ENCODE measurements around the gene CPXM2. TPM values are rescaled to one million over a fixed set of nuclear protein-coding genes. Genes with fewer than 3 reads are reported as not detected.

CPXM2 gene
- total RNA-seq, 1 donor, result not detected

DNA sequence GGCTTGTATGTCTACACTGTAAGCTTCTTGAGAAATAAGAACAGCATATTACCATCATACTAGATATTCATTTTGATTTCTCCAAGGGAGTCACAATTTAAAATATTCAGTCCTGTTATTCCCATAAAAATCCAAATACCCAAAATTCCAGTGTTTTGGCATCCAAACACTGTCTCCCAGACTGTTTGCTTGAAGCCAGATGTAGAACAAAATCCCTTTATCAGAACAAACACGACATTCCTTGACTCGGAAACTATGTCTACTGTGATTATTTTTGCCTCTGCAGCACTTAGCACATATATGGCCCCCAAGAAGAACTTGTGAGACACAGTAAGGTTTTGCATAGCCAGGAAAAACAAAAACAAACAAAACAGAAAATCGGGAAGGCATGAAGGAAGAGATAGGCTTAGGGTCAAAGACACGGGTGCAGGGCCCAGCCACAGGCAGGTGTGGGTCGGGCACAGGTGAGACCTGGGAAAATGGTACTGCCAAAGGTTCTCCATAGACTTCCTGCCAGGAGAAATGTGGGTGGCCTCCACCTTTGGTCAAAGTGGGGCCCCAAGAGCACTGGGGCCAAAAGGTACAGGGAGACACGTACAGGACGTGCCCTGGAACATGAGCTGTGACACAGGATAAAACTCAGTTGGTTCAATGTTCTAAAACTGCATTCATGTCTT lies 36.5 kb downstream of the CPXM2 start:
- H3K4me3 ChIP-seq (ENCODE audit: low read depth, low read length), result no peak overlapping the region
- TF ChIP-seq CTCF (IDR thresholded peaks at IDR 0.05; ENCODE audit: insufficient read depth, low read depth, low read length), result no peak
- no peak for DNase-seq (ENCODE audit: low read depth)

DNA sequence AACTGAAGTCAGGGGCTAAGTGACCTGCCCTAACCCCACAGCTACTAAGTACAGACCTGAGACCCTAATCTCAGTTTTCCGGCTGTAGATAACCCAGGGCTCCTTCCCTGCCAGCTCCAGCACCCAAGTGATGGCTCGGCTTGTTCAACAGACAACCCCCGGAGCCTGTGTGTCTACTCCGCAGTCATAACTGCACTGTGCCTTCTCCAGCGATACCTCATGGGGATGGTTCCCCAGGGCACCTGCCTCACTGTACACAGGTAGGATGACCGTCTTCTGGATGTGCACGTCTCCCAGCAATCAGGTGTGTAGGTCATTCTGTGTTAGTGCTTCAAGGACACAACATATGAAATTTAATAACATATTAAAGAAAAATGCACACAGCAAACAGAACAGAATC lies 37.1 kb downstream of the CPXM2 start:
- no peak for TF ChIP-seq CTCF (IDR thresholded peaks at IDR 0.05; ENCODE audit: insufficient read depth, low read depth, low read length)
- no peak for DNase-seq (ENCODE audit: low read depth)
- no peak overlapping the region for H3K4me3 ChIP-seq (ENCODE audit: low read depth, low read length)

DNA sequence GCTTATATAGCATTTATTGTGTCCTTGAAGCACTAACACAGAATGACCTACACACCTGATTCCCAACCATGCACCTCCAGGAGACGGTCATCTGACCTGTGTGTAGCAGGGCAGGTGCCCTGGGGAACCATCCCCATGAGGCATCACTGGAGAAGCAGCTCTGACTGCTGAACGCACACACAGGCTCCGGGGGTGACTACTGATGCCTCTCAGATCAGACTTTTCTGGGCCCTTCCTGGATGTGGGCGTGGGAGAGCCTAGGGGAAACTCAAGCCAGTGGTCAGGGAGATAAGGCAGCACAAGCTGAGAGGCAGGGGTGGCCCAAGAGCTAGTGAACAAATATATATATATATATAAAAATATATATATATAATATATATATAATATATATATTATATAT lies 37.6 kb downstream of the CPXM2 start:
- H3K4me3 ChIP-seq (ENCODE audit: low read depth, low read length), result no peak overlapping the region

GRCh38 chr10:123852411-123852951 lies 39.1 kb downstream of the CPXM2 start:
- TF ChIP-seq CTCF (IDR thresholded peaks at IDR 0.05; ENCODE audit: insufficient read depth, low read depth, low read length), result no peak
- no peak for DNase-seq (ENCODE audit: low read depth)
- H3K4me3 ChIP-seq (ENCODE audit: low read depth, low read length), result no peak overlapping the region

More for the DNA sequence above, 37.6 kb downstream of the CPXM2 start:
- TF ChIP-seq CTCF (IDR thresholded peaks at IDR 0.05; ENCODE audit: insufficient read depth, low read depth, low read length), result no peak
- no peak for DNase-seq (ENCODE audit: low read depth)

DNA sequence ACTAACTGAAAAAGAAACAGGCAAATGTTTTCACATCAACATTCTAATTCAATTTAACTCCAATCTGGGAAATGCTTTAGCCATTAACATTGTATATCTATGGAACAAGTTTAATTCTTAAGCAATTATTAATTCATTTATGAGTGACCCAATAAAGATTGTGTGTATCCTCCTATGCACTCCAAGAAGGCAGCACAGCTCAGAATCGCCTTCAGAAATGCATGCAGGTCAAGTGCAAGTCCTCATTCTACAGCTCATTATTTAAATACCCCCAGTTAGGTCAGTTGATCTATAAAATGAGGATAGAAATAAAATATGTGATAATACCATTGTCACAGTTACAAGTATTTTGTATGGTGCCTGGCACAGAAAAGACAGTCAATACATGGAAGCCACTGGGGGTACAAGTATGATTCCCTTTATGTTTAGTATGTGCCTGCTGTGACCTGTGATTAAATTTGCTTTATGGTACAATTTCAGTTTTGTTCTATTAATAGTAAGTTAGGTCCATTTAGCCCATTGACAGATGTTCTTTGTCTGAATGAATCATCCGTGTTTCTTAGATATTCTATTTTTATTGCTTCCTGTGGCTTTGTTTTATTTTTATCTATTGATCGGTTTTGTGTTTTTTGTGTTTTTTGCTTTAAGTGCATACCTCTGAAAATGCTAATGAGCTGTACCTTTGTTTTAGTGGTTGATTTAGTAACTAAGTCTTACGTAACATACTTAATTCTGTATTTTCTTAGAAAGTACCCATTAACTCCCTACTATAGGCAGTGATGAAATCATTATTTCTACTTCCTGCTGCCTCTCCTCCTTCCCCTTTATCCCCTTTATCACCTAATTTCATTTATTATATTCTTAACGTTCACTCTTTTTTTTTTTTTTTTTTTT lies 42.8 kb downstream of the CPXM2 start:
- DNase-seq (ENCODE audit: low read depth), result no peak
- TF ChIP-seq CTCF (IDR thresholded peaks at IDR 0.05; ENCODE audit: insufficient read depth, low read depth, low read length), result no peak
- H3K4me3 ChIP-seq (ENCODE audit: low read depth, low read length), result no peak overlapping the region

DNA sequence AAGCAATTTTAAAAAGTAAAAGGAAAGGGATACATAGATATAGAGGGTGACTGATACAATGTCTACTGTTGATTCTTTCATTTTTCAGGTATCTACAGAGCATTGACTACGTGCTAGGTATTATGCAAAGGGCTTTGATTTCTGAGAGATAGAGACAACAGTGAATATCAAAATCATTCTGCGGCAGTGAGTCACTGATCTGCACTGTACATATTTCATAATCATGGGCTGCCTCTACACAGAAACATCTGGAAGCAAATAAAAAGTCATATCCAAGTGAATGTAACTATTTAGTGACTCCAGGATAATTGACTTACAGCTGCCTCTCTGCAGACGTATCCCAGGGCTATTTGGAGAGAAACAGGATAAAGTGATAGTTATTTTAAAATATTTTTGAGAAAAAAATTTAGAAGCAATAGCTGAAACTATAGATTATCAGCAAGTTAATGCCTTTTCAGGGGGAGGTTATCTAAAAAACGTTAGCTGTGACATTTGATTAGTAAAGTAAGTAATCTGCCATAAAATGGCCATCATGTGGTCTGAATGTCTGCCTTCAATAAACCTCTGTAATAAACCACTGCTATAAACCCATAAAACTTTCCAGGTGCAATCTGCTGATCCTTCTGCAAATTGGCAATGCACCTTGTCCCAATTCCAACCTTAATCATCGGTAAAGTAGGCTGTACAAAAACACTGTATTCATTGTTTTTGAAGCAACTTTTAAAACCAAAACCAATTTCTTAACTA lies 43.7 kb downstream of the CPXM2 start:
- peak; percentile 35 for DNase-seq (ENCODE audit: low read depth)
- no peak for TF ChIP-seq CTCF (IDR thresholded peaks at IDR 0.05; ENCODE audit: insufficient read depth, low read depth, low read length)
- H3K4me3 ChIP-seq (ENCODE audit: low read depth, low read length), result no peak overlapping the region
